EL (cell line): Measurements from ENCODE around the gene ANO10.
"Not testable (repeated sequence)": the region's sequence is repeated elsewhere in the genome, so short reads cannot be mapped to it uniquely, and the experiment has no call there.

Experiments used
- DNase-seq: peaks from one replicate; pipeline ENCODE4 v3.0.0-alpha.2; 2016

Gene ANO10

DNA sequence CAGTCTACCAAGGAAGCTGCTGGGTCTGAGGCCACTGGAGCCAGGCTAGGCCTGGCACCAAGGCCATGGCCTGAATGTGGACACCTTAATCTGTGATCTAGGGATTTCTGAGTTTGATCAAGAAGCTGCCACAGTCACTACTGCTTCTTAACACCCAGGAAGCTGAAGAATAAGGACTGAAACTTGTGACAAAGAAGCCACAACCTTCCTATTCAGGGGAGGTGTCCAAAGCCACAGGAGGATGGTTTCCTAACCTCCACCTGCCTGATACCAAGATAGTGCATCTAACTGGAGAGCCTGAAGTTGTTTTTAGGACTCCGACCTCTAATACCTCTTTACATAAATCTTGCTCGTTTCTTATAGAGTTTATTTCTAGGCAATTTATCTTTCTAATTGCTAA lies 5.5 kb upstream of the ANO10 start:
- no peak for DNase-seq

DNA sequence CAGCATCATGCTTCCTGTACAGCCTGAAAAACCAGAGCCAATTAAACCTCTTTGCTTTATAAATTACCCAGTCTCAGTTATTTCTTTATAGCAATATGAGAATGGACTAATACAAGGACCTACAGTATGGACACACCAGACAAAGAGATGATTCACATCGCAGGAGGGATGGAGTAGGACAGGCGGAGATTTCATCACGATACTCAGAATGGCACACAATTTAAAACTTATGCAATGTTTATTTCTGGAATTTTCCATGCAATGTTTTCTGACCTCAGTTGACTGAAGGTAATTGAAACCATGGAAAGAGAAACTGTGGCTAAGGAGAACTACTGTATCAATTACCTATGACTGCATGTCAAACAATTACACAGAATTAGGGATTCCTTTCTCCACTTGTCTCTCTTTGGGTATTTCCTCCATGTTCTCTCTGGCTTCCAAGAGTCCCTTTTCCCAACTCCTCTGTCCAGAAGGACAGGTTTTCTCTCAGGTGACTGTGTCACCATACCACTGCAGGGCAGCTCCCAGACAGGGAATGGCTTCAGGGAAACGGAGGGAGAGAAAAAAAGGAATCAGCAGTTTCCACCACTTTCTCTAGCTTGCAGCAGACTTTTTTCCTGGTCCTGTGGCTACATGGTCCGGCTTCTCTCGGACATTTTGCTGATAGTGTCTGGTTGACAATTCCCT lies 3.0 kb upstream of the ANO10 start:
- no peak for DNase-seq

DNA sequence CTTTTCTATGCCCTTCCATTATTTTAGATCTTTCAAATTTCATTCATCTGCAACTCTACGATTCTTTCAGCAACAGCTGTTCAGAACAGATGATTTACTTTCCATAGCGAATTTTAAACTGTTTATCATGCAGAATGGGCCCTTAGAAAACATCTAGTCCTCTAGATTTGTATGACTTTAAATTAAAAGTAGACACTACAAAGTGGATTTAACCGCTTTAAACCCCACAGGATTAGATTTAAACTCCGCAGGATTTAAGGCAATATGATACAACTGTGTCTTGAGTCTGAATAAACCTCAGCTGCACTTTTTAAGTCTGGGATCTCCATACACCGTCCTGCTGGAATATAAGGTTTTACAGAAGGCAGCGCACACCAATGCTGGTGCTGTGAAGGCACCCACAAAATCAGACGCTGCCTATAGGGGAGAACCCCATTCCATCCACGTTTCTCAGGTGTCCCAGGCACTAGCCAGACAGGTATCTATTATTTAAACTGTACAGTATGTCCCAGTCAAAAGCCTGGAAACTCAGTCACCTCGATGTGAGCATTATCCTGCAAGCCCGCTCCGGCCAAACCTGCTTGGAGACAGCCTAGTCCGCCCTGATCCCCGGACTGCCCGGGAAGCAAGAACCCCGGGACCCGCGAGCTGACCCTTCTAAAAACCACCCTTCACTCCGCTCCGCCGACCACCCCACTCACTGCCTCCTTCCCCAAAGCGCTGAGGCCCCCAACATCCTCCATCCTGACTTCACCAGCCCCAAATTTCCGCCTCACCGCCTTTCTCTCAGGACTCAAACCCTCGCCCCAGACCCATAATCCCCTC lies 768 bp downstream of the ANO10 start:
- peak; percentile 27 for DNase-seq

DNA sequence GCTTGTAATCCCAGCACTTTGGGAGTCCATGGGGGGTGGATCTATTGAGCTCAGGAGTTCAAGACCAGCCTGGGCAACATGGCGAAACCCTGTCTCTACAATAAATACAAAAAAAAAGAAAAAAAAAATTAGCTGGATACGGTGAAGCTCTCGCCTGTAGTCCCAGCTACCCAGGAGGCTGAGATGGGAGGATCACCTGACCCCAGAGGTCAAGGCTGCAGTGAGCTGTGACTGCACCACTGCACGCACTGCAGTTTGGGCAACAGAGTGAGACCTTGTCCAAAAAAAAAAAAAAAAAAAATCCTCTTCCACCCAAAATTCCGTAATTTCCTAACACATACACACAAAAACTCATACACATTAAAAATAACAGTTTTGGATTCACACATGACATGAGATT lies 2.2 kb downstream of the ANO10 start:
- no peak for DNase-seq

DNA sequence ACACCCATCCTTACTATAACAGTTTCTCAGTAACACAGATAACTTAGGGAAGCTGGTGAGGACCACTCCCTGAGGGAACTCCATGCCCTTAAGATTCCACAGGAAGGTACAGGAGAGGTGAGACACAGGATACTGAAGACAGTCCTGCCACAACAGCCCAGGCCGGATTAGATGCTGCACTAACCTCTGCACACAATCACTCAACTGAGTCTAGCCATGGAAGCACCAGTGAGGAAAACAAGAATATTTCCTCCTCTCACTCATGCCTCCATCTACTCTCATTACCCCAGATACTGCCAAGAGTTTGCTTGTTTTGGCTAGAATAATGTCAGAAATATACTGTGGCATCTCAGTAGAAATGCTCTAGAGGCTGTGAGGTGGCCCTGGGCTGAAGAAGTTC lies 3.7 kb downstream of the ANO10 start:
- no peak for DNase-seq

DNA sequence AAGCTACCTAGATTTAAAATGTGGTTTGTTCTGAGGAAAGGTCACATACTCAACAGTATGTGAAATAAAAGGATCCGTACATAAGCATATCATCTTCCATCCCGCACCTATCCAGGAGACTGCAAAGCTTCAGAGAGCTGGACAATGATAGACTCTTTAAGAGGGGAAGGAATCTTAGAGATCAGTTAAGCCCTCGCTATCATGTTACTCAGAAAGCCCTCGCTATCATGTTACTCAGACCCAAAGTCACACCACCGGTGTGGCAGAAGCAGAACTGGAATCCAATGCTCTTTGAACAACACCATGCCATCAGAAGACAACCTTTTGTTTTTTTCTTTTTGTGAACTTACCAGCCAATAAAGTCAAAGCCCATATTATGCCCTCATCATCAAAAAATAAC lies 5.8 kb downstream of the ANO10 start:
- DNase-seq, result no peak

DNA sequence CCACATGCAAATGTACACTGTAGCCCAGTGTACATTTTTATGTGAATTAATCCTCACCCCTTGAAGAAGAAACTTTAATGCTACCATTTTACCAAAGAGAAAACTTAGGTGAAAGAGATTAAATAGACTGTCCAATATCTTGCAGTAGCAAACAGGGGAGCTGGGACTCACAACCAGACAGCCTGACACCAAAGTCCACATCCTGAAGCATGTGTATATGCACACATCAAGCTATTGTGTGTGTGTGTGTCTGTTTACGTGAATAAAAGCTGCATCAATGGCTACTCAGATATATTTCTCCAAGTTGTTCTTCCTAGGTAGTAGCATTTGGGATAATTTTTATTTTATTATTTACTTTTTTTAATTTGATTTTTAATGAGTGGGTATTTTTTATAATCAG lies 6.7 kb downstream of the ANO10 start:
- DNase-seq, result no peak

DNA sequence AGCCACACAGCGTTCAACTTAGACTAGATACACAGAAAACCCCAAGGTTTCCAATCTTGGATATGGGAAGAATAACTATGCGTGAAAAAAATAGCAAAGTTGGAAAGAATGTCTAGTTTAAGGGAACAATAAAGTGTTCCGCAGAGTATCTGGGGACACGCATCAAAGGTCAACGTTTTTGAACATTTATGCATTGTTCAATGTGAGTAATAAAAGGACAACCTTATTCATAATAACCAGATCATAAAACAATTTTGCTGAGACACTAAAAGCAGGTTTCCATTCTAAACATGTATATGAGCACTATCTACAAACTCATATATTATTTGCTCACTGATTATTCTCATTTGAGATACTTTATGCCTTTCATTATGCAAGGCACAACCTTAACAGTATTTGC lies 7.8 kb downstream of the ANO10 start:
- DNase-seq, result no peak

DNA sequence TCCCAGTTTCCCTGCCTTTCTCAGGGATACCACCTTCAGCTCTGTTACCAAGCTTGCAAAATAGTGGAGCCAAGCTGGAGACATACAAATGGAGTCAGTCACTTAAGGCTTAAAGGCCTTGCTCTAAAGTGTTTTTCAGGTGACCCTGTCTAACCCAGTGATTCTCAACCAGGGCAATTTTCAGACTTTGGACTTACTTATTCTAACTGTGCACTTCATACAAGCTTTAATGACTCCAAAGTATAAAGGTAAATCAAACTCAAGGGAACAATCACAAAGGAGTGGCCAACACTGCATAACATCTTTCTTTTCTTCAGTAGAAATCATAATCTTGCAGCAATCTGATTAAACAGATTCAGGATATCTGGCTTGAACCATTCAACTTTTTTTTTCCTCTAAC lies 9.4 kb downstream of the ANO10 start:
- DNase-seq, result no peak

DNA sequence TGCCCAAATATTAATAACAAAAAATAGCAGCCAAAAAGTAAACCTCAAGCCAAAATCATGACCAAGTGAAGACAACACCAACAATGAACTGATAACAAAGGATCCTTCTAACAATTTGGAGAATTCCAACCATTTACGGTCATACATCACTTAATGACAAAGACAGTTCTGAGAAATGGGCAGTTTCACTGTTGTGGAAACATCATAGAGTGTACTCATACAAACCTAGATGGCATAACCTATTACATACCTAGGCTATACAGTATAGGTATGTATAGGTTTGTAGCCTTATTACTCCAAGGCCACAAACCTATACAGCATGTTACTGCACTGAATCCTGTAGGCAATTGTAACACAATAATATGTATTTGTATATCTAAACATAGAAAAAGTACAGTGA lies 12.4 kb downstream of the ANO10 start:
- DNase-seq, result no peak

DNA sequence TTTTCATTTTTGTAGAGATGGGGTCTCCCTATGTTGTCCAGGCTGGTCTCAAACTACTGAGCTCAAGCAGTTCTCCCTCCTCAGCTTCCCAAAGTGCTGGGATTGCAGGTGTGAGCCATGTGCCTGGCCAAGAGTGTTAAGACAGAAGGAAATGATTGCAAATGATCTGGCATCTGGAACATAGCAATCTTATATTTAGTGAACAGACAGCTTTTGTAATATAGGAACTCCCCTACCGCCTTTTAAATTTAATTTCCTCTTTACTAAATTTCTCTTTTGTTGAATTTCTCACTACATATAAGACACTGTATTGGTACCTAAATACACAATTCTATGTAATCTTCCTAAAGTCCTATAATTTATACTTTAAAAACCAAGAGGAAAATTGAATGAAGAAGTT lies 13.1 kb downstream of the ANO10 start:
- no peak for DNase-seq

DNA sequence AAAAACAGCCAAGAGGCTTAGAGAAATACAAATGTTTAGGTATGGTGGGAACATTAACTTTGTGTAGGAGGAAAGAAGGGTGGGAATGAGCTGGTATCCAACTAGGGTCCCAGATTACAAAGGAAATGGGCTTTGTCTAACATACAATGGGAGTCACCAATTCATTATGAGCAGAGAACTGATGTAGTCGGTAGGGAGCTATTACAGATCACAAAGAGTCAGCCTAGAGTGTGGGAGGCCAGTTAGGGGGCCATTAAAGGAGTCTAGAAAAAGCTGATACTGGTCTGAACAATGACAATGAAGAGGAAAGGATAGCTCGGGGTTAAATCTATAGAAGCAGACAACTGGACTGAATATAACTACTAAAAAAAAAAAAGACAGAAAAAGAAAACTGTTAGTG lies 15.5 kb downstream of the ANO10 start:
- no peak for DNase-seq

DNA sequence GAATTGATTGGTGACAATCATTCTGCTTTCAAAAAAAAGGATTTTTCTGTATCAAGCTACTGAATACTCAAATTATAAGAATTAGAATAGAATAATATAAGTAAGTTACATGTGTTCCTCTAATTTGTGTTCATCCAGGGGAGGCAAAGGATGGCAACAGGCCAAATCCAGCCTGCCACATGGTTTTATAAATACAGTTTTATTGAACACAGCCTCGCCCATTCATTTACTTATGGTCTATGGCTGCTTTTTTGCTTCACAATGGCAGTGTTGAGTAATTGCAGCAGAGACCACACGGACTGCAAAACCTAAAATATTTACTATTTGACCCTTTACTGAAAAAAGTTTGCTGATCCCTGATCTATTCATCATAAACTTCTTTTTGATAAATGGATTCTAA lies 21.9 kb downstream of the ANO10 start:
- not testable (repeated sequence) for DNase-seq

DNA sequence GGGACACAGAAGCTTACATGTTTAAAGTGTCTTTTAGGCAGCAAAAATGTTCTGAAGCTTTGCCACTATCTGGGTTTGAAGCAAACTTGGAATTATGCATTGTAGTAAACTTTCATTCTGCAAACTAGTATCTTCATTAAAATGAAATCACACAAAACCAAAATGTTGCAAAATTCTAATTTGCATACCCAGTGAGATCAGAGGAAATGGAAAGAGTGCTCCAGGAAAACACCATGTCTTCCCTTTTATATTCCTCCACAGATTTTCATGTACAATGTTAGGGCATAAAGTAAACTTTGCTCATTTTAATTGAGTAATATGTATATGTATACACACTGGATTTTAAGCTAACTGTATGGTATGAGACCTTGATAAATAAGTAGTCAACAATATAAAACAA lies 23.9 kb downstream of the ANO10 start:
- no peak for DNase-seq

DNA sequence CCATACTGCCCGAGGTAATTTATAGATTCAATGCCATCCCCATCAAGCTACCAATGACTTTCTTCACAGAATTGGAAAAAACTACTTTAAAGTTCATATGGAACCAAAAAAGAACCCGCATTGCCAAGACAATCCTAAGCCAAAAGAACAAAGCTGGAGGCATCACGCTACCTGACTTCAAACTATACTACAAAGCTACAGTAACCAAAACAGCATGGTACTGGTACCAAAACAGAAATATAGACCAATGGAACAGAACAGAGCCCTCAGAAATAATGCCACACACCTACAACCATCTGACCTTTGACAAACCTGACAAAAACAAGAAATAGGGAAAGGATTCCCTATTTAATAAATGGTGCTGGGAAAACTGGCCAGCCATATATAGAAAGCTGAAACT lies 25.6 kb downstream of the ANO10 start:
- DNase-seq, result not testable (repeated sequence)

DNA sequence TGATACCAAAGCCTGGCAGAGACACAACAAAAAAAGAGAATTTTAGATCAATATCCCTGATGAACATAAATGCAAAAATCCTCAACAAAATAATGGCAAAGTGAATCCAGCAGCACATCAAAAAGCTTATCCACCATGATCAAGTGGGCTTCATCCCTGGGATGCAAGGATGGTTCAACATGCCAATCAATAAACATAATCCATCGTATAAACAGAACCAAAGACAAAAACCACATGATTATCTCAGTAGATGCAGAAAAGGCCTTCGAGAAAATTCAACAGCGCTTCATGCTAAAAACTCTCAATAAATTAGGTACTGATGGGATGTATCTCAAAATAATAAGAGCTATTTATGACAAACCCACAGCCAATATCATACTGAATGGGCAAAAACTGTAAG lies 26.5 kb downstream of the ANO10 start:
- not testable (repeated sequence) for DNase-seq

DNA sequence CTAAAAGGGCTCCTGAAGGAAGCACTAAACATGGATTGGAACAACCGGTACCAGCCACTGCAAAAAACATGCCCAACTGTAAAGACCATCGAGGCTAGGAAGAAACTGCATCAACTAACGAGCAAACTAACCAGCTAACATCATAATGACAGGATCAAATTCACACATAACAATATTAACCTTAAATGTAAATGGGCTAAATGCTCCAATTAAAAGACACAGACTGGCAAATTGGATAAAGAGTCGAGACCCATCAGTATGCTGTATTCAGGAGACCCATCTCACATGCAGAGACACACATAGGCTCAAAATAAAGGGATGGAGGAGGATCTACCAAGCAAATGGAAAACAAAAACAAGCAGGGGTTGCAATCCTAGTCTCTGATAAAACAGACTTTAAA lies 28.2 kb downstream of the ANO10 start:
- DNase-seq, result not testable (repeated sequence)

DNA sequence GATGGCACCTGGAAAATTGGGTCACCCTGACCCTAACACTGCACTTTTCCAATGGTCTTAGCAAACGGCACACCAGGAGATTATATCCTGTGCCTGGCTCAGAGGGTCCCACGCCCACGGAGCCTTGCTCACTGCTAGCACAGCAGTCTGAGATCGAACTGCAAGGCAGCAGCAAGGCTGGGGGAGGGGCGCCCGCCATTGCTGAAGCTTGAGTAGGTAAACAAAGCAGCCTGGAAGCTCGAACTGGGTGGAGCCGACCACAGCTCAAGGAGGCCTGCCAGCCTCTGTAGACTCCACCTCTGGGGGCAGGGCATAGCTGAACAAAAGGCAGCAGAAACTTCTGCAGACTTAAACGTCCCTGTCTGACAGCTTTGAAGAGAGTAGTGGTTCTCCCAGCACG lies 29.9 kb downstream of the ANO10 start:
- not testable (repeated sequence) for DNase-seq

DNA sequence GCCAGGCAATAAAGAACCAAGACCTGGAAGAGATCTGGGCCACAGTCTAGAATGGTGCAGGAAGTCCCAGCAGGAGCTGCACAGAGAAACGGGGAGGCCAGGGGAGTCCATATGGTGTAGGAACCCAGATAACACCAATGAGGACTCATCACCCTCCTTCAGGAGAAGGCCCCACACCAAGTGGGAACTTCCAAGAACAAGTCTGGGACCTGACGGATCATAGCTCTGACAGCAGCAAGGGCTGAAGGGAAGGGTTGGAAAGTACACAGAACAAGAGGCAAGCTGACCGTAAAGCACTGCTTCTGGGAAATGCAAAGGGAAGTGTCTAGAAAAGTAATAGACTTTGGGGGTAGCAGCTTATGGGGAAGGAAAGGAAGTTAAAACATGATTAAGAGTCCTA lies 34.5 kb downstream of the ANO10 start:
- no peak for DNase-seq

DNA sequence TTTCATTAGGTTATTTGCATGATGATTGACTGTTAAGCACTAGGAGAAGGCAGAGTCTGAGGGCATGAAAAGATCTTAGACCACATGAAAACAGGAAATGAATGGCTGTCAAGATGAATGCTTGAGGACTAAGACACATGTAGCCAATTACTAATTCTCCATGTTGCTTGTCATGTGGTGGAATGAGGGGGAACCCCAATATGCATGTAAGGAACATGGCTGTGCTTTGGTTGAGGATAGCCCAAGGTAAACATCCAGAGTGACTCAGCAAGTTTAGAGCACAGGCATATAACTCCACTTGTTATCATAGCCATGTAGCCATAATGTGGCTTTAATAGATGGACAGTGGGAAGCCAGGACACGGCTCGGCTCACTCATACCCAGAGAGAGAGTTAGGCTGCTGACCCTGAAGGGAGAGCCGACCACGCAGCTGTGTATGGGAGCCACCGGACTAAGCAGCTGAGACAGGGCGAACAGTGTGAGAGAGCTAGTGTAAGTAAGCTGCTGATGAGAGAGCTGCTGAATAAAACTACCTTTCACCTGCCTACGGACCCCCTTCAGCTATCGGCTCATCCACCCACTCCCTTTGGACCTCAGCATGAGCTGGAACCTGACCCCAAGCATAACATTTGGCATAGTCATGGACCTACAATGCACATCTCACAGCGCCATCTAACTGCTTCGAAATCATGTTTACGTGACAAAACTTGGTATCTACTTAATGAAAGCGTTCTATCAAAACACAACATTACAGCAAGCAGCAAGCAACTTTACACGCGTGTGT lies 37.6 kb downstream of the ANO10 start:
- DNase-seq, result peak; percentile 8

DNA sequence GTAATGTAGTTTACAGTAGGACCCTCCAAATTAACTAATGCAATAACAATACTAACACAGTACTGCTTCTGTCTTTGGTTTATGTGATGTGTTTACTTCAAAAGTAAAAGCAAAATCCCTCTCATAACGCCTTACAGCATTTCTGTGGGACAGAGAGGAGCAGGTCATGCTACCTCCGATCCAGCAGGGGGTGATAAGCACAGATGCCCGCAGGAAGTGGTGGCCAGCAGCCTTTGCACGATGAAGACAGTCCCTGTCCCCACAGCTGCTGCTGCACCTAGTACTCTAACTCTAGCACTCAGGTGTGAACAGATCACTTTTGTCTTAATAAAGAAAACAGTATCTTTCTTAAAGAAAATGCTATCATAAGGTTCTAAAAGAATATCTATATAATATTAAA lies 38.3 kb downstream of the ANO10 start:
- no peak for DNase-seq

DNA sequence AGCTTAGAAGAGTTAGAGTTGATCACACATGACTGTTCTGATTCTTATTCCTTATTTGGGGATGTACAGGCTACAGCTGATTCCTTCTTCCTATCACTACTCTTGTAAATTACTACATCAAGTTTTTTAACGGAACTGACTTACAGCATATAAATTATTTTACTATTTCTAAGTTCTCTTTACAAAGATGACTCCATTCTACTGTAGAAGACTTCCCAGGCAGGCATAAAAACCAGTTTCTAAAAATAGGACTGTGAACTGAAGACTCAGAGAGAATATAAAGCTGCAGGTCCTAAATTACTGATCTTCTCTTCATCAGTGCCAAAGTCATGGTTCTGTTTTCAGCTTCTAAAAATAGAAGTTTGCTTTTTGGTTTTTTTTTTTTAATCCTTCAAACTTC lies 38.9 kb downstream of the ANO10 start:
- no peak for DNase-seq

DNA sequence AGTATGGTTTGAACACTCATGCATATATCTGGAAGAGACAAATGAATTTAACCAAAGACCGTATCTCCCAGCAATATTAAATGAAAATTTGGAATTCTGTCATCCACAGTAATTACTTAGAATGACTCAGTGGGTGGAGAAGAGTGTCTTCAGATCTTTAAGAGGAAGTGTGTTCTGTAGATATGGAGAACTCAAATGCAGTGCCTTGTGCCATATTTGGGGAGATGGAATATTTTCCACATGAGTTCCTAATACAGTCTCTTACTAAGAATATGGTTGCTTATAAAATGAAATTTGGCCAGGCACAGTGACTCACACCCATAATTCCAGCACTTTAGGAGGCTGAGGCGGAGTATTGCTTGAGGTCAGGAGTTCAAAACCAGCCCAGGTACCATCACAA lies 40.5 kb downstream of the ANO10 start:
- peak; percentile 34 for DNase-seq

DNA sequence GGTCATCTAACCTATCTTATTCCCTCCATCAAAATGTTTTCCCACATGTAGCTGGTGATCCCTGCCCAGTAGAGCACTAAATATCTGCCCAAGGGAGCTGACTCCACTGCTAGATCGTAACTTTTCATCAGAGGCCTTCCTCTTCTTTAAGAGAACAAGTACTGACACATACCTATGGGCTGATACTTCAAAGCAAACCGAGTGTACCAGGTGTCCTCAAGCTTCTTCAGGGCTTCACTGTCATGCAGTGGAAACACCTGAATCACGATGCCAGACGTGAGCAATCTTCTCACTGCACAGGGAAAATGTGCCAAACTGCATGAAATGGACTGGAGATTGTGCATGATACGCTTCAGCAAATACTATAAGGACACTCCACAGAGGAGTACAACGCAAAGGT lies 41.6 kb downstream of the ANO10 start:
- DNase-seq, result no peak
